SU-DHL-6 (cell line): ENCODE data around the gene ACRBP.

Experiments
- EZH2phosphoT487 ChIP-seq: fragments of 200-600 bp; sonication (generic), shearing (Covaris generic); conservative IDR thresholded peaks from 2 replicates; pipeline ENCODE4 v1.6.1; 2018; ENCODE audit warnings: mild to moderate bottlenecking, antibody characterized with exemption, low read length, moderate library complexity, mixed read lengths
- TF ChIP-seq, protein P1 (sequence below): fragments of 200-600 bp; sonication (generic); IDR thresholded peaks from one replicate; pipeline ENCODE4 v1.5.1; 2017; ENCODE audit warnings: antibody characterized with exemption, mild to moderate bottlenecking, low read length, moderate library complexity; ENCODE audit not compliant: insufficient read depth, poor library complexity, severe bottlenecking

DNA sequence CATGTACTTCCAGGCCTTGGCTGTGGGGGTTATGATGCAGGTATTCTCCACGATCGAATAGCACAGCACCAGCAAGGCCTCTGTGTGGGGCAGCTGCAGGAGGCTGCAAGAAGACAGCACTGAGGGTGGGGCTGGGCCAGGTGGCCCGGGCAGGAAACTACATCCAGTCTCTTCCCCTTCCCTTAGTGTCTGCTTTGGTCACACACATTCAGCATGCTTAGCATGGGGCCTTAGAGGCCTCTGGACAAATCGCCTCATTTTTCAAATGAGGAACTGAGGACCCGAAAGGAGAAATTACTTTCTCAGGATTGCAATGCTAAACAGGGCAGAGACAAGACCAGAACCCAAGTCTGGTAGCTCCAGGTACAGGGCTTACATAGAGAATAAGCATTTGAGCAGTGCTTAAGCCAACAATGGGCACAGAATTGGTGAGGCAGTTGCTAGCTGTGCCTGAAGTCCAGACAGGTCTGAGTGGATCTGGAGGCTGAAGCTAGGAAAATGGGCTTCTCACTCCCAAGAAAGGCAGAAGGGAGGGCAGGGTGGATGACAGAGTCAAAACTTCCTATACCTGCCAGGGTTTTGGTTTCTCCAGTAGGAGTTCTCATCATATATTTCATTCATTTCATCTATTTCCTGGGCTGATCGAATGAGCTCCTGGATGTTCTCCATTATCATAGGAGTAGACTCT lies 3.5 kb downstream of the ACRBP start:
- TF ChIP-seq, protein P1, sequence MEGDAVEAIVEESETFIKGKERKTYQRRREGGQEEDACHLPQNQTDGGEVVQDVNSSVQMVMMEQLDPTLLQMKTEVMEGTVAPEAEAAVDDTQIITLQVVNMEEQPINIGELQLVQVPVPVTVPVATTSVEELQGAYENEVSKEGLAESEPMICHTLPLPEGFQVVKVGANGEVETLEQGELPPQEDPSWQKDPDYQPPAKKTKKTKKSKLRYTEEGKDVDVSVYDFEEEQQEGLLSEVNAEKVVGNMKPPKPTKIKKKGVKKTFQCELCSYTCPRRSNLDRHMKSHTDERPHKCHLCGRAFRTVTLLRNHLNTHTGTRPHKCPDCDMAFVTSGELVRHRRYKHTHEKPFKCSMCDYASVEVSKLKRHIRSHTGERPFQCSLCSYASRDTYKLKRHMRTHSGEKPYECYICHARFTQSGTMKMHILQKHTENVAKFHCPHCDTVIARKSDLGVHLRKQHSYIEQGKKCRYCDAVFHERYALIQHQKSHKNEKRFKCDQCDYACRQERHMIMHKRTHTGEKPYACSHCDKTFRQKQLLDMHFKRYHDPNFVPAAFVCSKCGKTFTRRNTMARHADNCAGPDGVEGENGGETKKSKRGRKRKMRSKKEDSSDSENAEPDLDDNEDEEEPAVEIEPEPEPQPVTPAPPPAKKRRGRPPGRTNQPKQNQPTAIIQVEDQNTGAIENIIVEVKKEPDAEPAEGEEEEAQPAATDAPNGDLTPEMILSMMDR: no peak
- no peak for TF ChIP-seq EZH2phosphoT487
